ENCODE measurements around the gene LRG1. TPM values are rescaled to one million over a fixed set of nuclear protein-coding genes. Genes with fewer than 3 reads are reported as not detected.

The LRG1 gene
- total and polyA plus RNA-seq, 9 of the 15 experiments (the other 6 are each of a cell fraction or from before 2014, with no cell fraction given): 1.5 to 11.9 (median 8.7) TPM

DNA sequence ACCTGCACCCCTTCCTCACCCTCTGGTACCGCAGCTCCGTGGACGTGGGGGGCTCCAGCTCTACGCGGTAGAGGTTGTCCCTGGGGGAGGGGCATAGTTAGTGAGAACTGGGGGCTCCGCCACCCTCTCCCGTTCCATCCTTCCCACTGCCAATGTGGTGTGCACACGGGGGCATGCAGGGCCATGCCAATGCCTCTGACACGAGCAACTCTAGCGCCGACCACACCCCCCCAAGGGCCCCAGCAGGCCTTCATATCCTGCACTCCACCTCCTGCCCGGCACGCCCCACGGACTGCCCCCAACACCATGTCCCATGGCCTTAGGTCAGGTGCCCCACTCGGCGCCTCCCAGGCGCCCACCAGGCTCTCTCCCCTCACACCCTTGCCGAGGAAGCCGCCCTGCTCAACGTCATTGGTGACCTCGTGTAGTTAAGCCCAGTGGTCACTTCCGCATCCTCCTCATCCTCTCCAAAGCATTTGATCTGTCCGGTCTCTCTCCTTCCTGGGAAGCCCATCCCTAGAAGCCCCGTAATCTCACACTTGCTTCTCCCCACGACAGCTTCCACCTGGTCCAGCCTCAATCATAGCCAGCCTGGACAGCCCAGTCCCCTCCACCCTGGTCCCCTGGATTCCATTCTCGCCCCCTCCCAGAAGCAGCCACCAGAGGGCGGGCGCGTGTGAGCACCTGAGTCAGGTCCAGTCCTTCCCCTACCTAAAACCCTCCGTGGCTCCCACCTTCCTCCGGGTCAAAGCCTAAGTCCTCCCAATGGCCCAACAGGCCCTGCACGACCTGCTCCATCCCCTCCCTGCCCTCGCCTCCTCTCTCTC, 17.5 kb upstream of the LRG1 start (continued):
- TF ChIP-seq ZNF143 (CRISPR knock-in tag; IDR thresholded peaks at IDR 0.05) (no peak), SLC30A9 (CRISPR knock-in tag; IDR thresholded peaks at IDR 0.05) (no peak), ZNF174 (CRISPR knock-in tag; IDR thresholded peaks at IDR 0.05) (no peak), PYGO2 (tag; IDR thresholded peaks at IDR 0.05) (no peak), CBFA2T3 (IDR thresholded peaks at IDR 0.05) (0 out of 2 replicates have a peak, but pooled peaks have one; percentile 3), L3MBTL2 (IDR thresholded peaks at IDR 0.05) (peak; percentile 61; the same call in 1 of the 2 replicates), LARP7 (IDR thresholded peaks at IDR 0.05) (0 out of 2 replicates have a peak, but pooled peaks have one; percentile 51), RBBP5 (IDR thresholded peaks at IDR 0.05; ENCODE audit: borderline replicate concordance, insufficient read depth, low read length, poor library complexity, severe bottlenecking) (no peak), GTF2E2 (tag; IDR thresholded peaks at IDR 0.05) (no peak), ILF3 (IDR thresholded peaks at IDR 0.05; ENCODE audit: borderline replicate concordance) (no peak), RFX1 (IDR thresholded peaks at IDR 0.05) (no peak), NCOA6 (IDR thresholded peaks at IDR 0.05) (no peak), NKRF (IDR thresholded peaks at IDR 0.05; ENCODE audit: borderline replicate concordance) (no peak), EZH2 (IDR thresholded peaks at IDR 0.05; ENCODE audit: borderline replicate concordance, low read depth, low read length) (no peak), ZBTB17 (CRISPR knock-in tag; IDR thresholded peaks at IDR 0.05) (no peak), NFIX (CRISPR knock-in tag; IDR thresholded peaks at IDR 0.05; ENCODE audit: low read depth) (no peak), FOXJ3 (CRISPR knock-in tag; IDR thresholded peaks at IDR 0.05) (no peak), ZC3H8 (IDR thresholded peaks at IDR 0.05) (0 out of 2 replicates have a peak, but pooled peaks have one; percentile 9), HDAC6 (IDR thresholded peaks at IDR 0.05; ENCODE audit: low read depth, low read length) (no peak), CXXC5 (CRISPR knock-in tag; IDR thresholded peaks at IDR 0.05) (peak; percentile 9; the same call in 1 of the 2 replicates), TEAD2 (tag; IDR thresholded peaks at IDR 0.05) (no peak), HNRNPLL (IDR thresholded peaks at IDR 0.05; ENCODE audit: low read depth, low read length, poor library complexity, severe bottlenecking) (no peak)
- TF ChIP-seq, protein P1, sequence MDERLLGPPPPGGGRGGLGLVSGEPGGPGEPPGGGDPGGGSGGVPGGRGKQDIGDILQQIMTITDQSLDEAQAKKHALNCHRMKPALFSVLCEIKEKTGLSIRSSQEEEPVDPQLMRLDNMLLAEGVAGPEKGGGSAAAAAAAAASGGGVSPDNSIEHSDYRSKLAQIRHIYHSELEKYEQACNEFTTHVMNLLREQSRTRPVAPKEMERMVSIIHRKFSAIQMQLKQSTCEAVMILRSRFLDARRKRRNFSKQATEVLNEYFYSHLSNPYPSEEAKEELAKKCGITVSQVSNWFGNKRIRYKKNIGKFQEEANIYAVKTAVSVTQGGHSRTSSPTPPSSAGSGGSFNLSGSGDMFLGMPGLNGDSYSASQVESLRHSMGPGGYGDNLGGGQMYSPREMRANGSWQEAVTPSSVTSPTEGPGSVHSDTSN (CRISPR knock-in tag; IDR thresholded peaks at IDR 0.05; ENCODE audit: low read depth): no peak
- TF ChIP-seq, protein P1 (tag; conservative IDR thresholded peaks at IDR 0.05; ENCODE audit: low read depth): no peak
- TF ChIP-seq, protein P2, sequence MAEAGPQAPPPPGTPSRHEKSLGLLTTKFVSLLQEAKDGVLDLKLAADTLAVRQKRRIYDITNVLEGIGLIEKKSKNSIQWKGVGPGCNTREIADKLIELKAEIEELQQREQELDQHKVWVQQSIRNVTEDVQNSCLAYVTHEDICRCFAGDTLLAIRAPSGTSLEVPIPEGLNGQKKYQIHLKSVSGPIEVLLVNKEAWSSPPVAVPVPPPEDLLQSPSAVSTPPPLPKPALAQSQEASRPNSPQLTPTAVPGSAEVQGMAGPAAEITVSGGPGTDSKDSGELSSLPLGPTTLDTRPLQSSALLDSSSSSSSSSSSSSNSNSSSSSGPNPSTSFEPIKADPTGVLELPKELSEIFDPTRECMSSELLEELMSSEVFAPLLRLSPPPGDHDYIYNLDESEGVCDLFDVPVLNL (CRISPR knock-in tag; IDR thresholded peaks at IDR 0.05; ENCODE audit: low read depth): no peak
